Stimulated activated CD4-positive, alpha-beta T cell treated with anti-CD3 and anti-CD28 coated beads, Interleukin-12 subunit alpha, Interleukin-12 subunit beta, amount 100 ng/mL, for 4 hours (primary cell): Measurements from ENCODE around the gene RICTOR.
"Not testable (repeated sequence)": the region's sequence is repeated elsewhere in the genome, so short reads cannot be mapped to it uniquely, and the experiment has no call there.

Experiments used
- DNase-seq: peaks from one replicate; pipeline ENCODE4 v3.0.0-alpha.2; 2020

RICTOR gene

DNA sequence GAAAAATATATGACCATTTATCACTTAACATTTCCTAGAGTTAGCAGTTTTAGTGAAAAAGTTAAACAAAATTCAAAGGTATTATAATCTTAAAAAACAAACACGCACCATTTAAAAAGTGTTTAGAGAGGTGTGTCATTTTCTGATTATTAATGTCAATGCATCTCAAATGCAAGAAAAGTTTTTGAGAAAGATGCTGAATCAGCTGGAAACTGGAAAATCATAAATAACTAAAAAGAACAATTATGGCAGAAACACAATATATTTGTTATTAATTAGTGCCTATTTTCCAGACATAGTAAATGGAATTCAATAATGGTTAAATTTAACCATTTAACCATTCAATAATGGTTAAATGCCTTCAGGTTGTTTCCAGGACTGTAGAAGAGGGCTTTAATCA, 64.9 kb downstream of the RICTOR start:
- DNase-seq = no peak

GRCh38 chr5:39006650-39007049, 67.5 kb downstream of the RICTOR start:
- DNase-seq = no peak

- DNase-seq = no peak
Observed at GRCh38 chr5:39005566-39006232, 68.5 kb downstream of the RICTOR start.

DNA sequence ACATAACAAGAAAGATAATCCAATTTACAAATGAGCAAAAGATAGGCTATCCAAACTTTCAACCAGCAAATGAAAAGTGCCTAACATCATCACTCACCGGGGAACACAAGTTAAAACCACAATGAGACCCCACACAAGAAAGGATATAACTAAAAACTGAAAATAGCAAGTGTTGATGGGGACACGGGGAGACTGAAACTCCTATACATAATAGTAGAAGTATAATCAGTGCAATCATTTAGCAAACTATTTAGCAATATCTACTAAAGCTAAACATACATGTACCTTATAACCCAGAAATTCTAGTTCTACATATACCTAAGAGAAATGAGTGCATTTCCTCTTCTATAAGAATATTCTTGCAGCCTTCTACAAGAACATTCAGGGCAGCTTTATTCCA, 72.5 kb downstream of the RICTOR start:
- DNase-seq = no peak

- no peak for DNase-seq
Observed at GRCh38 chr5:38999037-38999436, 75.2 kb downstream of the RICTOR start.

- DNase-seq = no peak
Observed at GRCh38 chr5:38997591-38997990, 76.6 kb downstream of the RICTOR start.

DNA sequence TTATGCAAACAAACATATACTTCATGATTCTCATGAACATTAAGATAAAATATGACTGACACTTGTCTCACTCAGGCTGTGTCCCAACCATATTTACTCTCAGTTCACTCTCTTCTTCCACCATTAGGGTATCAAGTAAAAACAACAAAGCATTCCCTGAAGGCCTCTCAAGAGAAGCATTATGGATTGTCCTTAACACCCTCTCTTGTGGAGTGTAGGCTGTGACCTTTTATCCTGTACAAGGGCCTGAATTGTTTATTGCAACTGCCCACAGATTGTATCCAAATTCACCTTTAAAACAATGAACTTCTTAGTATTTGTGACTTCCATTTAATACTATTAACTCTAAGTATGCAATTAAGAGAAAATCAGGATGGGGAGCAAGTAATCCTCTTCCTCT, 78.1 kb downstream of the RICTOR start:
- no peak for DNase-seq

GRCh38 chr5:38994324-38994927, 79.8 kb downstream of the RICTOR start:
- no peak for DNase-seq

GRCh38 chr5:38989974-38990719, 84.1 kb downstream of the RICTOR start:
- not testable (repeated sequence) for DNase-seq

- DNase-seq = no peak
Observed at GRCh38 chr5:38985909-38986452, 88.2 kb downstream of the RICTOR start.

DNA sequence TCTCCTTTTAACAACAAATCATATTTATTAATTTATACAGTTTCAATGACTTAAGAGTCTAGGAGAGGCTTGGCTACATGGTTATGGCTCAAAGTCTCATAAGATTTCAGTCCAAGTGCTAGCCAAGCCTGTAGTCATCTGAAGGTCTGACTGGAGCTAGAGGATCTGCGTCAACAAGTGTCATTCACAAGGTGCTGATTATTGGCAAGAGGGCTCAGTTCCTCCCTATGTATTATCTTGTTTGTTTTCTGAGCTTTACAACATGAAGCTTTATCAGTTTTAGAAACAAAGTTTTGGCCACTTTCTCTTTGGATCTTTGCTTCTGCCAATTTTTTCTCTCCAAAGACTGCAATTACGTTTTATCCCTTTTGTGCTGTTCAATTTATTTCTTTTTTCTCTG, 94.7 kb downstream of the RICTOR start:
- DNase-seq = no peak

GRCh38 chr5:38978036-38978435, 96.2 kb downstream of the RICTOR start:
- no peak for DNase-seq

DNA sequence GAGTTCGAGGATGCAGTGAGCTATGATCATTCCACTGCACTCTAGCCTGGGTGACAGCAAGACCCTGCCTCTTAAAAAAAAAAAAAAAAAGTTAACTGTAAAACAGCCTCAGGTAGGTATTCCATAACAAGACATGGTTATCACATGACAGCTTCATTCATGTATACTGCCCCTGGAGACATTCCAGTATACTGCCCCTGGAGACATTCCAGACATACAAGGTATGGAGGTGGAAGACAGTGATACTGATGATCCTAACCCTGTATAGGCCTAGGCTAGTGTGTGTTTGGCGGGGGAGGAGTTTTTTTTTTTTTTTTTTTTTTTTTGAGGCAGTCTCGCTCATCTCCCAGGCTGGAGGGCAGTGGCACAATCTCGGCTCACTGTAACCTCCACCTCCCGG, 105.5 kb downstream of the RICTOR start:
- DNase-seq = no peak

DNA sequence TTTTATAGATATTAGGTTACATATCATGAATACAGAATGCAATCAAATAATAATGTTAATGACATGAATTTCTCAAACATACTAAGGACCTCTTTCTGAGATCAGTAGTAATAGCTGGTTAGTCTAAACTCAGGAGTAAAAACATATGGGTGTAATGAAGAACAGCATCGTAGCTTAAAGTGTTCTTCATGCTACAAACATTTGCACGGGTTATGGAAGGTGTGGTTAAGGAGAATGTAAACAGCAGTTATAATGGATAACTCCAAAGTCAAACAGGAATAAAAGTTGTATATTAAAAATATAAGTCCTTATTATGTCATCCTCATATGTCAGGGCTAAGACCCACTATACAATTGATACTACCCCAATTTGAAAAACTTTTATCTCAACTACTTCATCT, 112.5 kb downstream of the RICTOR start:
- DNase-seq = no peak

DNA sequence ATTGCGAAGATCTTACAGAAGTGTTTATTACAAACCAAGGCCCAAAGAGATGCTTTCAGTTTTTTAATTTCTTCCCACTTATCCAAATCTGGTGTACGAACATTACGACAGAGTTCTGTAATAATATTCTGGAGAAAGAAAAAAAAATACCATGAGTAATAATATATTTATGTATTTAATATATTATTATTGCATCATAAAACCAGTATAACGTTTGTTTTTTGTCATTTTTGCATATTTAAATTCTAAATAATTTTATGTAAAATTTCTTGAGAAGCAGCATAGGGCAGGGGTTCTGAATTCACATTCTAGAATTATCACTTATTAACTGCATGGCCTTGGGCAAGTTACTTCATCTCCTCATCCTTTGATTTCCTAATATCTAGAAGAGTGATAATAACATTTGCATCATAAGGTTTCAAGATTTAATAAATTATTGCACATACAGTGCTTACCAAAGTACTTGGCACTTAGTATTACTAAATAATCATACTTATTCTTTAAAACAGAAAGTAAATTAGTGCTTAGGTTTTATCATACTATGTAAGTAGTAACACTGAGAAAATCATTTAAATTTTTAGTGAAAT, 120.7 kb downstream of the RICTOR start:
- no peak for DNase-seq

GRCh38 chr5:38948501-38948900, 125.7 kb downstream of the RICTOR start:
- DNase-seq = no peak

DNA sequence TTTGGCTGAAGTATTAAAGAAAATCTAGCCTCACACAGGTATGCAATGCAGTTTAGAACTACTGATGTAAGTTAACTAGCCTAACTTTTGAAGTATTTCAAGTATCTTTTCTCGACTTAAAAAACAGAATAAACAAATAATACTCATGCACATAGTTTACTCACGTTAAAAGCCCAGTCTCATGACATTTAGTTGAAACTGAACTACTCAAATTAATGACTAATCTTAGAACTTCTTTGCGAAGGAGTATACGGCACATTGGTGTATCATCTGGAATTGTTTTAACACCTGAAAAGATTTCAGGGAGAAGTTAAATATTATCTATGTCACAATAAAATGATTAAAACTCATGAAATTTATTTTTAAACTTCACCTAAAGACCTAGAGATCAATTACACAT, 129.9 kb downstream of the RICTOR start:
- DNase-seq = no peak

GRCh38 chr5:38941912-38942311, 132.3 kb downstream of the RICTOR start:
- no peak for DNase-seq

- no peak for DNase-seq
Observed at GRCh38 chr5:38940230-38940858, 133.9 kb downstream of the RICTOR start.

DNA sequence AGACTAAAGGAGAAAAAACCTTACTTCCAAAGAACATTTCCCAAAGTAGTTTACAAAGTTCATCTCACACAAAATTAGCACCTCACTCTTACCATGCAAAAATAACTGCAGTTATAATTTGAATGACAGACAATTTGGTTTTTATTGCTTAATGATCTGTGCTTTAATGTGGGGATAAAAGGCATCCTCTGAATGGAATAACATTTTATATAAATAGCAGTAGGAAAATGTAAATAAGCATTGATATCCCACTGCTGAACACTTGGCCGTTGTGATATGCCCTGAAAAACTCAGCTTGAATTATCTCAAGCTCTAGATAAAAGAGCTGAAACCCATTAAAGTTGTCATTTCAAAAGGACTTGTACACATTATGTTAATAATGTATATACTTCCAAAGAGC, 135.2 kb downstream of the RICTOR start:
- DNase-seq = no peak

DNA sequence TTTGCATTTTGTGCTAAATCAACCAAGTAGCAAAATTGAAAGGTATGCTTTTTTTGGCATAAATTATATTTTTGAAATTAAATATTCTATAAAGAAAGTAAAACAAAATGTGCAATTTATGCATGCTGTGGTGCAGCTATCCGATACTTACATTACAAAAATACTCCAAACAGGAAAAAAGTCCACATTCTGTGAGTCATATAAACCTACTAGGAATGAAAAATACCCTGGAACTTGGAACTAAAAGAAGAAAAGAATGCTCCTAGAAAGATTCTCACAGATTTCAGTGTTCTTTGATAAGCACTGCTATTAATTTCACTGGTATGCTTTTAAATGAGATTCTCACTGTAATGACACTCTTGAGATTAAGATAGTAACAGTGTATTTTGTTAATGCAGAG, 135.8 kb downstream of the RICTOR start:
- no peak for DNase-seq

DNA sequence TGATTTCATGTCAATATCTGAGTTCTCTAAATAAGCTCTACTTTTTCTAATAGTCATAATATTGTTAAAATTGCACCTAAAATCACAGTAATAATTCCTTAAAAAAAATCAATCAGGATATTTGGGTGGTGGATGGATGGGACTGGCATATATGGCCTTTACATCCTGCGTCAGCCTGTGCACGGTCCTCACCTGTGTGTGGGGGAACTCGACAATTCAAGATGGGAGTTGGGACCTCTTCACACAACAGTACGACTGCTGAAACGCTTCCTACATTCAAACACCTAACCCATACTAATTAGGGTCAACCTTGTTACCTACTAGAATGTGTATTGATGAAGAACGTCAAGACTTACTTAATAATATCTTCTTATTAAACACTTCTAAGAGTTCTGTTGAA, 137.9 kb downstream of the RICTOR start:
- no peak for DNase-seq

- DNase-seq = no peak
Observed at GRCh38 chr5:38935437-38935836, 138.8 kb downstream of the RICTOR start.
